ENCODE measurements around the gene ETF1. TPM values are rescaled to one million over a fixed set of nuclear protein-coding genes. Genes with fewer than 3 reads are reported as not detected.

Gene ETF1
- total and polyA plus RNA-seq, 9 of the 15 experiments (the other 6 are each of a cell fraction or from before 2014, with no cell fraction given) = 53.7 to 209 (median 164) TPM

DNA sequence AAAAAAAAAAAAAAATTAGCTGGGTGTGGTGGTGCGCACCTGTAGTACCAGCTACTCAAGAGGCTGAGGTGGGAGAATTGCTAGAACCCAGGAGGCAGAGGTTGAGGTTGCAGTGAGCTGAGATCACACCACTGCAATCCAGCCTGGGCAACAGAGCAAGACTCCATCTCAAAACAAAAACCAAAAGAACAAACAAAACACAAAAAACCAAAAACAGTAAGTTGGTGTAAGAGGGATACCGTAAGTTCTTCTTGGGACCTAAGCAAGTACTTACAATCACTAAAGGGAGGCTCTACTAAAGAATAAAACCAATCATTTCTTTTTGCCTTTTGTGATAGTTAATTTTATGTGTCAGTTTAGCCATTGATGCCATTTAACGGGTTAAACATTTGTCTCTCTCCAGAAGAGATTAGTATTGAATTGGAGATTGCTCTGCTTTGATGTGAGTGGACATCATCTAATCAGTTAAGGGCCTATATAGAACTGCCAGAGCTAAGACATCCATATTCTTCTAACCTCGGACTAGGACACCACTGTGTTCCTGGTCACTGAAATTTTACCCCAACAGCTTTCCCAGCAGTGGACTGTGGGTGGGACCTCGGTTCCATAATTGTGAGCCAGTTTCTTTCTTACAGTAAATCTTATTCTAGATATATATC, 10.5 kb upstream of the ETF1 start (continued):
- TF ChIP-seq GMEB1 (CRISPR knock-in tag; IDR thresholded peaks at IDR 0.05) (no peak), CXXC5 (CRISPR knock-in tag; IDR thresholded peaks at IDR 0.05) (no peak), ASH1L (IDR thresholded peaks at IDR 0.05; ENCODE audit: borderline replicate concordance, low read depth, partially characterized antibody) (no peak), BHLHE40 (IDR thresholded peaks at IDR 0.05; ENCODE audit: low read length) (no peak), PHF20 (IDR thresholded peaks at IDR 0.05; ENCODE audit: partially characterized antibody) (no peak), ZNF274 (IDR thresholded peaks at IDR 0.05; ENCODE audit: borderline replicate concordance, low read depth, low read length) (no peak), SETDB1 (IDR thresholded peaks at IDR 0.05; ENCODE audit: low read length) (no peak), ZBTB1 (CRISPR knock-in tag; IDR thresholded peaks at IDR 0.05; ENCODE audit: borderline replicate concordance, low read depth) (no peak), TFAM (CRISPR knock-in tag; conservative IDR thresholded peaks at IDR 0.05) (no peak), DPF2 (IDR thresholded peaks at IDR 0.05) (no peak), TAF9B (IDR thresholded peaks at IDR 0.05; ENCODE audit: partially characterized antibody) (no peak), CREB1 (IDR thresholded peaks at IDR 0.05) (no peak), CREB1 (CRISPR knock-in tag; IDR thresholded peaks at IDR 0.05) (no peak), POLR2H (tag; IDR thresholded peaks at IDR 0.05; ENCODE audit: low read depth) (peak; percentile 75), GABPB2 (CRISPR knock-in tag; conservative IDR thresholded peaks at IDR 0.05) (0 out of 2 replicates have a peak, but pooled peaks have one; percentile 54), THAP7 (CRISPR knock-in tag; IDR thresholded peaks at IDR 0.05) (peak; percentile 64; the same call in 1 of the 2 replicates), ZNF717 (CRISPR knock-in tag; IDR thresholded peaks at IDR 0.05) (peak; percentile 49; the same call in 1 of the 2 replicates), FIP1L1 (IDR thresholded peaks at IDR 0.05; ENCODE audit: low read depth, low read length, poor library complexity, severe bottlenecking) (no peak), ZKSCAN8 (CRISPR knock-in tag; IDR thresholded peaks at IDR 0.05) (no peak), MCM5 (IDR thresholded peaks at IDR 0.05; ENCODE audit: low read depth) (no peak), CBX3 (IDR thresholded peaks at IDR 0.05; ENCODE audit: borderline replicate concordance in 1 of 2, low read length in 2 of 2) (no peak), ZNF384 (IDR thresholded peaks at IDR 0.05; ENCODE audit: low read depth, low read length) (no peak), CAMTA2 (CRISPR knock-in tag; conservative IDR thresholded peaks at IDR 0.05) (no peak), FOS (IDR thresholded peaks at IDR 0.05; ENCODE audit: extremely low read depth, insufficient read length) (no peak), TAF7 (tag; IDR thresholded peaks at IDR 0.05) (no peak), ZNF197 (CRISPR knock-in tag; IDR thresholded peaks at IDR 0.05; ENCODE audit: low read depth) (no peak), MIER1 (IDR thresholded peaks at IDR 0.05; ENCODE audit: low read depth) (no peak), ZNF431 (CRISPR knock-in tag; IDR thresholded peaks at IDR 0.05) (no peak), KDM4B (IDR thresholded peaks at IDR 0.05; ENCODE audit: borderline replicate concordance in 2 of 2, low read depth in 1 of 2) (no peak)
